A204.1 (cell line): Measurements from ENCODE around the gene THOC6.
"Not testable (repeated sequence)": the region's sequence is repeated elsewhere in the genome, so short reads cannot be mapped to it uniquely, and the experiment has no call there.

Source experiments
- FAIRE-seq: peaks from 2 replicates; lab custom pipeline; 2012; peaks lifted over from hg19 to GRCh38; lab: Jason Lieb, UNC

The THOC6 gene

DNA sequence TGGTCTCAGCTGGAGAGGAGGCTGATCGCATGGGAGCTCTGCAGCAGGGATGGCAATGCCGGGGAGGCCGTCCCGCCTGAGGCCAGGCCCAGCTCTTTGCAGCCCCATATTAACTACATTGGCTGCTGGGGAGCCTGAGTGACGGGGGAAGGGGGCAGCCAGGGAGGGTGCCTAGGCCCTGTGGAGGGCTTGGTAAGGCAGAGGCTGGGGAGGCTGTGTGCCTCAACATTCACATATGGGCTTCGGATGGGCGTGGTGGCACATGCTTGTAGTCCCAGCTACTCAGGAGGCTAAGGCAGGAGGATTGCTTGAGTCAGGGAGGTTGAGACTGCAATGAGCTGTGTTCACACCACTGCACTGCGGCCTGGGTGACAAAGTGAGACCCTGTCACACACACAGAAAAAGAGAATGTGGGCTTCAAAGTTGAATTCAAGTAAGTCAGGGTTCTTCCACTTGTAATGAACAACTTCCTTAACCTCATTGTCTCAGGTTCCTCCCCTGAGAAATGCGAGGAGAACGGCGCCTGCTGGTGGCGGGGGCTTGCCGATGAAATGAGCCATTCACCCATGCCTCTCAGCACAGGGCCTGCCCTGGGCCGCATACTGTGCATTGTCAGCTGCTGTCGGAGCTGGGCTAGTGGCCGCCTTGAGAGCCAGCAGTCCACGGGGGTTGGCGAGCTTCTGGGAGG, 48.9 kb downstream of the THOC6 start:
- not testable (repeated sequence) for FAIRE-seq

DNA sequence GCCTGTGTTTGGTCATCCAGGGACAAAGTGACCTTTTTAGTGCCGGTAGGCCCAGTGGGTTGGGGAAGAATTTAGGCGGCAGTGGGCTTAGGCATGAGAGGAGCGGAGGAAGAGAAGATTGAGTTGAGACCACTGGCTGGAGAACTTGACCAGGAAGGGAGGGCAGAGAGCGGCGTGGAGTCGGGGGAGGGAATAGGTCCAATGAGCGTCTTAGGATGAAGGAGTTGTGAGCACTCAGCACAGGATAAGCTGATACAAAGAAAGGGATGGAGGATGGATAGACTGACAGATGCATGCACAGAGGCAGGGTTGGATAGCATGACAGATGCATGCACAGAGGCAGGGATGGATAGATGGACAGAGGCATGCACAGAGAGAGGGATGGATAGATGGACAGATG, 49.6 kb downstream of the THOC6 start:
- FAIRE-seq = no peak

DNA sequence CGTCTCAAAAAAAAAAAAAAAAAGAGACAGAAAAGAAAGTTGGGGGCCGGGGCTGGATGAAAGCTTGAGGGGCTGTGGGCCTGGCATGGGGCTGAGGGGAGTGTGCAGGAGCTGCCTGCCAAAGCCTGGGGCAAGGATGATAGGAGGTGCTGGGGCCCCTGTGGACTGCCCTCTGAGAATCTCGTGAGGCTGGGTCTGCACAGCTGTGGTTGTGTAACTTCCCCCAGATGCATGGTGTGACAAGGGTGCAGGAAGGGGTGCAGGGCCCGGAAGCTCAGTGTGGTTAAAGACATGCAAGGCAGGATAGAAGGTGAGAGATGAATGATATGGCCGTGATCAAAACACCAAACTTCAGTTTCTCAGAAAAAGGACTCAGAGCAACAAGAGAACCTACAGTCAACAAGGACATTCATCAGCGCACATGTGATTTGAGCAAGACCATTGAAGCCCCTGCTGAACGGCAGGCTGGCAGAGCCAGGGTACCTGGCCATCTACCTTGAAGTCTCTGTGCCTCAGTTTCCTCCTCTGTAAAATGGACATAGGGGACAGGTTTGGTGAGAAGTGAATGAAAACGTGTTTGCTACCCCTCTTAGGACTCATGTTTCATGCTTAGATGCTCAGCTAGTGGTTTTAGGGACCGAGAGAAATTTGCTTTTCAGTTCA, 51.2 kb downstream of the THOC6 start:
- no peak for FAIRE-seq

DNA sequence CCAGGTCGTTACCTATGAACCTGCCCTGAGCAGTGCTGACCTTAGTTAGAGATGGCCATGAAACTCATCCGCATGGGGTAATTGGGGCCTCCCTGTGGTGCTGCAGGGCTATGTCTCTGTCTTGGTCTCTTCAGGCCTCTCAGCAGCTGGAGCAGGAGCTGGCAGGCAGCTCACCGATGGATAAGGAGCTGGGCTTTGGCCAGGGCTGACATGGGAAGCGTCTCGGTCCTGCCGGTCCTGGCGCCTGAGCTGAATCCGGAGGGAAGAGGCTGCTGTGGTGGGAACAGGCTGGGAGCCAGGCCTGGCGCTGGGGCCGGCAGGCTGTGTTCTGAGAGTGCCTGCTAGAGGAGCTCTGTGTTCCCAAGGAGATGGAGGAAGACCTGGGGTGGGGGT, 51.7 kb downstream of the THOC6 start:
- no peak for FAIRE-seq

DNA sequence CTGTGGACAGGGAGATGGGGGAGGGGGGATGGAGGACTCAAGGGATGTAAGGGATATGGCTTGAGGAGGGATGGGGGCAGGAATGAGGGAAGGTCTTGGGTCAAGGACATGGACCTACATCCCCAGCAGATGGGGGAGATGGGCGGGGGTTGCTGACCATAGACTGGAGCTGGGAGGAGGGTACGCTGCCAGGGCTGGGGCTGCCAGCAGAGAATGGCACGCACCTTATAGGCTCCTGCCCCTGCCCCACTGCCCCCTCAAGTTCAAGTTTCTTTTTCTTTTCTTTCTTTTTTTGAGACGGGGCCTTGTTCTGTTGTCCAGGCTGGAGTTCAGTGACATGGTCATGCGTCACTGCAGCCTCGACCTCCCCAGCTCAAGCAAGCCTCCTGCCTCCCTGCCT, 52.1 kb downstream of the THOC6 start:
- not testable (repeated sequence) for FAIRE-seq

DNA sequence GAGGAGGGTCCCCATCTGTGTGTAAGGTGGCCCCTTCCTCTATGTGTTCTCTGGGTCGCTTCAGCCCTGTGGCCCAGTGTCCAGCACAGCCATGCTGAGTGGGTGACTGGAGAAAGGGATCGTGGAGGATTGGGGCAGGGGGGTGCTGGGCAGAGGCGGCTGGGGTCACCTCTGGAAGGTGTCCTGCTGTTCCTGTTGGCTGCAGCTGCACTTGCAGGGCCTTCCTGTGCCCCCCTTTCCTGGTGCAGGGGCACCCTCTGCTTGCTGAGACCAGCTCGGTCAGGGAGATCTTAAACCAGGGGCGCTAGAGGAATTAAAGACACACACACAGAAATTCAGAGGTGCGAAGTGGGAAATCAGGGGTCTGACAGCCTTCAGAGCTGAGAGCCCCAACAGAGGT, 52.7 kb downstream of the THOC6 start:
- no peak for FAIRE-seq
